Uterus (tissue), 2 donors: ENCODE data around the gene LRIG1.

ENCODE experiments used
- POLR2A ChIP-seq, 2 donors: fragments of 450-650 bp; IDR thresholded peaks; one replicate each; pipeline ENCODE4 v1.6.1; 2016; ENCODE audit warnings: antibody characterized with exemption in 2 of 2, mild to moderate bottlenecking in 1 of 2, moderate library complexity in 1 of 2
- TF ChIP-seq, protein P1 (sequence below), 4 experiments: fragments of 200-600 bp in 2 of 4; fragments of 450-650 bp in 2 of 4; sonication (generic) in 2 of 4; IDR thresholded peaks; one replicate each; pipeline ENCODE4 v1.5.1; 2016 to 2019; ENCODE audit warnings: antibody characterized with exemption in 4 of 4, mild to moderate bottlenecking in 2 of 4, moderate library complexity in 1 of 4

DNA sequence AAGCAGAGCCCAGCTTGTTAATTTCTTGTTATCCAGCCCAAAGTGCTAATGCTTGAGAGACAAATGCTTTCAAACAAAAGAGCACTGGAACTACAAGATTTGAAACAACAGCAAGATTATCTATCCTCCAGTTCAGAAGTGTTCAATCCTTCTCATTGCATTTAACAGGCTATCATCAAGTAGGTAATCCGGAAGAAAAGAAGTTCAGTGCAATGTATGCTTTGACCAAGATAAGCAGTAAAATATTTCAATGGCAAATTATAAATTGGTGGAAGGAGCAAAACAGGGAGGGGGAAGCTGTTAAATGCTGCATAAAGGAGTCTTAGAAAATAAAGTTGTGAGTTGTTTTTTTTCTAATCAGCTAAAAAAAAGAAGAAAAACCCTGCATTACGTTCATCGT is 8.8 kb downstream of the LRIG1 start:
- TF ChIP-seq, protein P1, sequence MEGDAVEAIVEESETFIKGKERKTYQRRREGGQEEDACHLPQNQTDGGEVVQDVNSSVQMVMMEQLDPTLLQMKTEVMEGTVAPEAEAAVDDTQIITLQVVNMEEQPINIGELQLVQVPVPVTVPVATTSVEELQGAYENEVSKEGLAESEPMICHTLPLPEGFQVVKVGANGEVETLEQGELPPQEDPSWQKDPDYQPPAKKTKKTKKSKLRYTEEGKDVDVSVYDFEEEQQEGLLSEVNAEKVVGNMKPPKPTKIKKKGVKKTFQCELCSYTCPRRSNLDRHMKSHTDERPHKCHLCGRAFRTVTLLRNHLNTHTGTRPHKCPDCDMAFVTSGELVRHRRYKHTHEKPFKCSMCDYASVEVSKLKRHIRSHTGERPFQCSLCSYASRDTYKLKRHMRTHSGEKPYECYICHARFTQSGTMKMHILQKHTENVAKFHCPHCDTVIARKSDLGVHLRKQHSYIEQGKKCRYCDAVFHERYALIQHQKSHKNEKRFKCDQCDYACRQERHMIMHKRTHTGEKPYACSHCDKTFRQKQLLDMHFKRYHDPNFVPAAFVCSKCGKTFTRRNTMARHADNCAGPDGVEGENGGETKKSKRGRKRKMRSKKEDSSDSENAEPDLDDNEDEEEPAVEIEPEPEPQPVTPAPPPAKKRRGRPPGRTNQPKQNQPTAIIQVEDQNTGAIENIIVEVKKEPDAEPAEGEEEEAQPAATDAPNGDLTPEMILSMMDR (IDR thresholded peaks at IDR 0.05), result no peak
- no peak for TF ChIP-seq POLR2A (IDR thresholded peaks at IDR 0.05)
